GM19468 (cell line): ENCODE measurements around the gene MAN2B1.
"Not testable (repeated sequence)": the region's sequence is repeated elsewhere in the genome, so short reads cannot be mapped to it uniquely, and the experiment has no call there.

Experiments used
- ATAC-seq: cut with Tn5 transposase; IDR thresholded peaks from one replicate; pipeline ENCODE4 v1.9.1; 2021; ENCODE audit warnings: mild to moderate bottlenecking, moderate library complexity, moderate number of reproducible peaks; ENCODE audit not compliant: unreplicated experiment; ENCODE audit errors: extremely low read depth

Gene MAN2B1

GRCh38 chr19:12666265-12667048 is at the start of gene MAN2B1, which contains the start of gene WDR83:
Gene MAN2B1 (minus strand): TSS chr19:12666742. CDS start chr19:12666701, 41 bp downstream.
Gene WDR83 (plus strand): TSS chr19:12666807. CDS start chr19:12669791, 2,984 bp downstream.
- no peak for ATAC-seq

- ATAC-seq: no peak
Measured at GRCh38 chr19:12715929-12716328, 49.4 kb upstream of the MAN2B1 start.

- no peak for ATAC-seq
Measured at GRCh38 chr19:12715102-12715501, 48.6 kb upstream of the MAN2B1 start.

GRCh38 chr19:12713304-12713703 is 46.8 kb upstream of the MAN2B1 start:
- ATAC-seq: not testable (repeated sequence)

- ATAC-seq: not testable (repeated sequence)
Measured at GRCh38 chr19:12712077-12712476, 45.5 kb upstream of the MAN2B1 start.

GRCh38 chr19:12711187-12711586 is 44.6 kb upstream of the MAN2B1 start:
- ATAC-seq: no peak

GRCh38 chr19:12708641-12709040 is 42.1 kb upstream of the MAN2B1 start:
- no peak for ATAC-seq

- no peak for ATAC-seq
Measured at GRCh38 chr19:12706332-12706718, 39.8 kb upstream of the MAN2B1 start.

GRCh38 chr19:12705654-12706331 is 39.3 kb upstream of the MAN2B1 start:
- ATAC-seq: no peak

- no peak for ATAC-seq
Measured at GRCh38 chr19:12705169-12705568, 38.6 kb upstream of the MAN2B1 start.

- ATAC-seq: no peak
Measured at GRCh38 chr19:12703046-12703445, 36.5 kb upstream of the MAN2B1 start.

- no peak for ATAC-seq
Measured at GRCh38 chr19:12701596-12702282, 35.2 kb upstream of the MAN2B1 start.

GRCh38 chr19:12698138-12698537 is 31.6 kb upstream of the MAN2B1 start:
- ATAC-seq: no peak

GRCh38 chr19:12697425-12697824 is 30.9 kb upstream of the MAN2B1 start:
- not testable (repeated sequence) for ATAC-seq

GRCh38 chr19:12696366-12697335 is 30.1 kb upstream of the MAN2B1 start, which contains the start of gene FBXW9:
Gene FBXW9 (minus strand): TSS chr19:12696631. CDS start chr19:12696581, 50 bp downstream.
- peak; percentile 18 for ATAC-seq

- peak; percentile 4 for ATAC-seq
Measured at GRCh38 chr19:12695997-12696365, 29.4 kb upstream of the MAN2B1 start.

- no peak for ATAC-seq
Measured at GRCh38 chr19:12695514-12695913, 29.0 kb upstream of the MAN2B1 start.

GRCh38 chr19:12695096-12695495 is 28.6 kb upstream of the MAN2B1 start:
- no peak for ATAC-seq

GRCh38 chr19:12694641-12695040 is 28.1 kb upstream of the MAN2B1 start:
- ATAC-seq: no peak

- ATAC-seq: no peak
Measured at GRCh38 chr19:12692960-12693359, 26.4 kb upstream of the MAN2B1 start.
